ENCODE results near the gene FRMD4A.

FRMD4A gene

GRCh38 chr10:13820119-13820963 lies 510.4 kb downstream of the FRMD4A start:
- DNase-seq (no peak), ATAC-seq (ENCODE audit: insufficient read depth, low read depth) (peak; percentile 53; the same call in 1 of the 3 replicates)
- Histone ChIP-seq H3K9ac (ENCODE audit: low read depth, low read length) (no peak overlapping the region), H4K20me1 (ENCODE audit: insufficient read depth, low read length) (no peaks in the 10 kb centered on the region), H3K4me2 (ENCODE audit: insufficient read depth, low read length) (no peak overlapping the region), H3K4me3 (ENCODE audit: low read depth in 1 of 2, low read length in 2 of 2) (no peak overlapping the region), H3K79me2 (ENCODE audit: insufficient read depth, low read length) (no peaks in the 10 kb centered on the region), H2AFZ (ENCODE audit: low read depth, low read length) (no peak overlapping the region), H3K27me3 (ENCODE audit: insufficient read depth, low read length, poor library complexity) (peaks cover 25% of the 10 kb centered on the region), H3K27ac (ENCODE audit: low read length) (no peak overlapping the region), H3K36me3 (ENCODE audit: insufficient read depth, low read length) (no peaks in the 10 kb centered on the region), H3K9me3 (ENCODE audit: insufficient read depth, low read length, severe bottlenecking) (no peaks in the 10 kb centered on the region), H3K4me1 (ENCODE audit: insufficient read depth, low read length) (no peaks in the 10 kb centered on the region)
- TF ChIP-seq CTCF (IDR thresholded peaks at IDR 0.05; ENCODE audit: borderline replicate concordance, extremely low read depth, low read length, poor library complexity, severe bottlenecking) (no peak), EZH2 (IDR thresholded peaks at IDR 0.05; ENCODE audit: borderline replicate concordance, low read depth, low read length, severe bottlenecking) (no peak)

GRCh38 chr10:13816195-13816925 lies 514.4 kb downstream of the FRMD4A start:
- TF ChIP-seq CTCF (IDR thresholded peaks at IDR 0.05; ENCODE audit: borderline replicate concordance, extremely low read depth, low read length, poor library complexity, severe bottlenecking) = no peak
- no peak for TF ChIP-seq EZH2 (IDR thresholded peaks at IDR 0.05; ENCODE audit: borderline replicate concordance, low read depth, low read length, severe bottlenecking)
- Histone ChIP-seq H4K20me1 (ENCODE audit: insufficient read depth, low read length) (no peaks in the 10 kb centered on the region), H3K9ac (ENCODE audit: low read depth, low read length) (no peak overlapping the region), H2AFZ (ENCODE audit: low read depth, low read length) (no peak overlapping the region), H3K27ac (ENCODE audit: low read length) (no peak overlapping the region), H3K4me1 (ENCODE audit: insufficient read depth, low read length) (no peaks in the 10 kb centered on the region), H3K4me3 (ENCODE audit: low read depth in 1 of 2, low read length in 2 of 2) (no peak overlapping the region), H3K27me3 (ENCODE audit: insufficient read depth, low read length, poor library complexity) (peaks cover 7% of the 10 kb centered on the region), H3K9me3 (ENCODE audit: insufficient read depth, low read length, severe bottlenecking) (no peaks in the 10 kb centered on the region), H3K4me2 (ENCODE audit: insufficient read depth, low read length) (no peak overlapping the region), H3K79me2 (ENCODE audit: insufficient read depth, low read length) (no peaks in the 10 kb centered on the region), H3K36me3 (ENCODE audit: insufficient read depth, low read length) (no peaks in the 10 kb centered on the region)
- no peak for DNase-seq
- no peak for ATAC-seq (ENCODE audit: insufficient read depth, low read depth)

- TF ChIP-seq CTCF (IDR thresholded peaks at IDR 0.05; ENCODE audit: borderline replicate concordance, extremely low read depth, low read length, poor library complexity, severe bottlenecking) = no peak
- no peak for TF ChIP-seq EZH2 (IDR thresholded peaks at IDR 0.05; ENCODE audit: borderline replicate concordance, low read depth, low read length, severe bottlenecking)
- Histone ChIP-seq H3K79me2 (ENCODE audit: insufficient read depth, low read length) (no peaks in the 10 kb centered on the region), H3K4me1 (ENCODE audit: insufficient read depth, low read length) (no peaks in the 10 kb centered on the region), H3K27me3 (ENCODE audit: insufficient read depth, low read length, poor library complexity) (peaks cover 6% of the 10 kb centered on the region), H3K36me3 (ENCODE audit: insufficient read depth, low read length) (no peaks in the 10 kb centered on the region), H3K27ac (ENCODE audit: low read length) (no peak overlapping the region), H3K4me2 (ENCODE audit: insufficient read depth, low read length) (no peak overlapping the region), H2AFZ (ENCODE audit: low read depth, low read length) (no peak overlapping the region), H3K9ac (ENCODE audit: low read depth, low read length) (no peak overlapping the region), H4K20me1 (ENCODE audit: insufficient read depth, low read length) (no peaks in the 10 kb centered on the region), H3K9me3 (ENCODE audit: insufficient read depth, low read length, severe bottlenecking) (no peaks in the 10 kb centered on the region), H3K4me3 (ENCODE audit: low read depth in 1 of 2, low read length in 2 of 2) (no peak overlapping the region)
- DNase-seq = no peak
- ATAC-seq (ENCODE audit: insufficient read depth, low read depth) = no peak
These were observed 515.0 kb downstream of the FRMD4A start for GRCh38 chr10:13815756-13816155.
